SIG-M5 treated with dmso at 0.1 percent for 504 hours (cell line): ENCODE measurements around the gene MCAT.

Experiments
- DNase-seq: peaks from one replicate; lab custom pipeline; 2025; ENCODE audit not compliant: unreplicated experiment; lab: John Stamatoyannopoulos, UW

MCAT gene

GRCh38 chr22:43142880-43143562 is at the start of gene MCAT:
Gene MCAT, minus strand, starts transcription at chr22:43143398. Its CDS starts 50 bp downstream, at chr22:43143348.
- peak; percentile 57 for DNase-seq

- DNase-seq: no peak
These were observed 48.6 kb upstream of the MCAT start for GRCh38 chr22:43191831-43192230.

- DNase-seq: no peak
These were observed 45.8 kb upstream of the MCAT start for GRCh38 chr22:43188829-43189545.

- peak; percentile 86 for DNase-seq
These were observed 44.2 kb upstream of the MCAT start for GRCh38 chr22:43187171-43188099.

- DNase-seq: peak; percentile 17
These were observed 43.3 kb upstream of the MCAT start, which contains the start of gene TTLL12 for GRCh38 chr22:43186272-43187170. Gene TTLL12, minus strand, starts transcription at chr22:43187134. Its CDS starts 65 bp downstream, at chr22:43187069.

- no peak for DNase-seq
These were observed 42.7 kb upstream of the MCAT start for GRCh38 chr22:43185860-43186261.

- no peak for DNase-seq
These were observed 40.5 kb upstream of the MCAT start for GRCh38 chr22:43183496-43184277.

- no peak for DNase-seq
These were observed 39.5 kb upstream of the MCAT start for GRCh38 chr22:43182726-43183125.

GRCh38 chr22:43182118-43182517 is 38.9 kb upstream of the MCAT start:
- no peak for DNase-seq

GRCh38 chr22:43181321-43182076 is 38.3 kb upstream of the MCAT start:
- no peak for DNase-seq

GRCh38 chr22:43180670-43181069 is 37.5 kb upstream of the MCAT start:
- DNase-seq: no peak

GRCh38 chr22:43179911-43180195 is 36.7 kb upstream of the MCAT start:
- DNase-seq: no peak

- no peak for DNase-seq
These were observed 36.1 kb upstream of the MCAT start for GRCh38 chr22:43179146-43179910.

GRCh38 chr22:43177479-43177878 is 34.3 kb upstream of the MCAT start:
- DNase-seq: no peak

- DNase-seq: no peak
These were observed 32.9 kb upstream of the MCAT start for GRCh38 chr22:43176090-43176489.

- DNase-seq: no peak
These were observed 31.8 kb upstream of the MCAT start for GRCh38 chr22:43174941-43175531.

GRCh38 chr22:43173976-43174720 is 30.9 kb upstream of the MCAT start:
- DNase-seq: no peak
